ENCODE data around the gene ASB8.

- TF ChIP-seq USF2 (IDR thresholded peaks at IDR 0.05; ENCODE audit: low read depth, low read length) (no peak), CTCF (conservative IDR thresholded peaks at IDR 0.05; ENCODE audit: low read depth, low read length) (no peak), POLR2A (IDR thresholded peaks at IDR 0.05; ENCODE audit: low read depth, low read length) (no peak), FOS (IDR thresholded peaks at IDR 0.05; ENCODE audit: low read depth, low read length) (no peak), BHLHE40 (IDR thresholded peaks at IDR 0.05; ENCODE audit: low read depth, low read length) (no peak)
Observed at GRCh38 chr12:48201091-48201490, 43.8 kb upstream of the ASB8 start.

All from IMR-90 (cell line).